ENCODE results near the gene GPC3.

DNA sequence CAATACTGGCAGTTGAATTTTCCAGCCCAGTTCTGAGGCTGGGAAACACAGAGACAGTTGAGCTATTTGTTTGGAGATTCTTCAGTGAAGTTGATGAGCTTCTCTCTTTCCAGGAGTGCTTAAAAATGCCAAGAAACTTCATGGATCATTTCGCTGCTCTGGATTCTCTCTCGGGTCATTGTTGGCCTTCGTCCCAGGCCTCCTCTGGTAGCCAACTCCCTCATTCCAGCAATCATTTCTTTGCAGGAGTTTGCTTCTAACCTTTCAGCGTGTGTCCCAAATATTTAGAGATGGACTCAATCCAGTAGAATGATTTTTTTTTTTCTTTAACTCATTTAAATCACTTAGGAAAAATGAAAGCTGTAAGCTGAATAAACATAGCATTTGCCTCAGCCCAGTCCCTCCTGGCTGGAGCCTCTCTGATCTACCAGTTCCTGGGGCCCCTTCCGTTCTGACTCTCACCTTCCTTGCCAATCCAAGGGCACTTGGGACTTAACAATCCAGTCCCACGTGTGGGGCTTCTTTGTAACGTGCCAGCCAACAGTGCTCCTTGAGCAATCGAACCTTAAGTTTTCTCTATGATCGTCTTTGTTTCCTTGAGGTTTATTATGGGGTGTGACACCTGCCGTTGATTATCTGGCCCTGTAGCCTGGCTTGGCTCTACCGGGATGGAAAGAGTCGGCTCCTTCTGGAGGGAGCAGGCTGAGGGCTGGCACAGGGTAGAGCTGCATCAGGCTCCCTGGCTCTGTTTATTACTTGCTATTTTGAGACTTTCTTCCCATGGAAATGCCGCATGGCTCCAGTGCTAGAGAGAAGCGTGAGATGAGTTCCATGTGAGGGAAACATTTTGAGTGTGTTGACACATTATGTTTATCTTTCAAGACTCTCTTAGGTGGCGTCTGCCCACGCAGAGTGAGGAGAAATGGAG lies 489.7 kb downstream of the GPC3 start:
- TF ChIP-seq, protein P1, sequence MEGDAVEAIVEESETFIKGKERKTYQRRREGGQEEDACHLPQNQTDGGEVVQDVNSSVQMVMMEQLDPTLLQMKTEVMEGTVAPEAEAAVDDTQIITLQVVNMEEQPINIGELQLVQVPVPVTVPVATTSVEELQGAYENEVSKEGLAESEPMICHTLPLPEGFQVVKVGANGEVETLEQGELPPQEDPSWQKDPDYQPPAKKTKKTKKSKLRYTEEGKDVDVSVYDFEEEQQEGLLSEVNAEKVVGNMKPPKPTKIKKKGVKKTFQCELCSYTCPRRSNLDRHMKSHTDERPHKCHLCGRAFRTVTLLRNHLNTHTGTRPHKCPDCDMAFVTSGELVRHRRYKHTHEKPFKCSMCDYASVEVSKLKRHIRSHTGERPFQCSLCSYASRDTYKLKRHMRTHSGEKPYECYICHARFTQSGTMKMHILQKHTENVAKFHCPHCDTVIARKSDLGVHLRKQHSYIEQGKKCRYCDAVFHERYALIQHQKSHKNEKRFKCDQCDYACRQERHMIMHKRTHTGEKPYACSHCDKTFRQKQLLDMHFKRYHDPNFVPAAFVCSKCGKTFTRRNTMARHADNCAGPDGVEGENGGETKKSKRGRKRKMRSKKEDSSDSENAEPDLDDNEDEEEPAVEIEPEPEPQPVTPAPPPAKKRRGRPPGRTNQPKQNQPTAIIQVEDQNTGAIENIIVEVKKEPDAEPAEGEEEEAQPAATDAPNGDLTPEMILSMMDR (IDR thresholded peaks at IDR 0.05 in 4 of 5, conservative IDR thresholded peaks at IDR 0.05 in 1 of 5): no peak
- no peak for TF ChIP-seq POLR2A (IDR thresholded peaks at IDR 0.05)
